GM18505 (cell line): Measurements from ENCODE around the gene ZNF92.
"Not testable (repeated sequence)": the region's sequence is repeated elsewhere in the genome, so short reads cannot be mapped to it uniquely, and the experiment has no call there.

ENCODE experiments used
- ATAC-seq: cut with Tn5 transposase; IDR thresholded peaks from one replicate; pipeline ENCODE4 v1.9.1; 2021; ENCODE audit not compliant: unreplicated experiment
- POLR2A ChIP-seq: IDR thresholded peaks from 4 replicates; pipeline ENCODE4 v1.6.1; 2011; ENCODE audit warnings: borderline replicate concordance; ENCODE audit not compliant: insufficient read depth, insufficient read length; ENCODE audit errors: extremely low read depth

The ZNF92 gene

GRCh38 chr7:65390588-65390987 lies 16.9 kb downstream of the ZNF92 start:
- TF ChIP-seq POLR2A, result no peak
- peak; percentile 75 for ATAC-seq

GRCh38 chr7:65397730-65398142 lies 24.1 kb downstream of the ZNF92 start:
- no peak for ATAC-seq
- no peak for TF ChIP-seq POLR2A

GRCh38 chr7:65398671-65399070 lies 25.0 kb downstream of the ZNF92 start:
- not testable (repeated sequence) for ATAC-seq

GRCh38 chr7:65399101-65399500 lies 25.4 kb downstream of the ZNF92 start:
- ATAC-seq, result not testable (repeated sequence)

GRCh38 chr7:65404020-65404419 lies 30.4 kb downstream of the ZNF92 start:
- ATAC-seq, result no peak
- TF ChIP-seq POLR2A, result no peak

- not testable (repeated sequence) for ATAC-seq
Observed at GRCh38 chr7:65406706-65407105, 33.1 kb downstream of the ZNF92 start.

GRCh38 chr7:65409363-65409762 lies 35.7 kb downstream of the ZNF92 start:
- TF ChIP-seq POLR2A, result no peak
- no peak for ATAC-seq

GRCh38 chr7:65411249-65411648 lies 37.6 kb downstream of the ZNF92 start:
- ATAC-seq, result no peak
- TF ChIP-seq POLR2A, result no peak

- no peak for TF ChIP-seq POLR2A
- ATAC-seq, result no peak
Observed at GRCh38 chr7:65422670-65423069, 49.0 kb downstream of the ZNF92 start.

- not testable (repeated sequence) for ATAC-seq
Observed at GRCh38 chr7:65423286-65423685, 49.6 kb downstream of the ZNF92 start.

- TF ChIP-seq POLR2A, result no peak
- no peak for ATAC-seq
Observed at GRCh38 chr7:65429642-65430343, 56.1 kb downstream of the ZNF92 start.

GRCh38 chr7:65430344-65431186 lies 56.9 kb downstream of the ZNF92 start:
- no peak for ATAC-seq
- TF ChIP-seq POLR2A, result no peak

- ATAC-seq, result no peak
- TF ChIP-seq POLR2A, result no peak
Observed at GRCh38 chr7:65434307-65434706, 60.7 kb downstream of the ZNF92 start.

- no peak for TF ChIP-seq POLR2A
- ATAC-seq, result no peak
Observed at GRCh38 chr7:65436163-65436562, 62.5 kb downstream of the ZNF92 start.
